K562 (cell line): ENCODE results near the gene HADHB. TPM values are rescaled to one million over a fixed set of nuclear protein-coding genes. Genes with fewer than 3 reads are reported as not detected.
A peak's percentile ranks its signal among the peaks of the same experiment; 100 is the strongest.

Experiments used
- ATAC-seq: fragments of 200-7000 bp; cut with Tn5 transposase; 3 replicates; pipeline ENCODE4 v1.9.1; 2020; ENCODE audit warnings: moderate library complexity
- BruUV-seq: library from RNA; stranded (reverse); fragments of 400-500 nt; replicated peaks from 2 replicates; lab custom pipeline; 2021; lab: Mats Ljungman, UMichigan
- CTCF ChIA-PET: fragments of 300-600 bp; formaldehyde crosslinking; extraction: SDS; loops from one replicate; lab custom pipeline; 2021; ENCODE audit warnings: low intra/inter-chr PET ratio; lab: Yijun Ruan, JAX
- POLR2A ChIA-PET: fragments of 300-600, 350-650 bp; sonication (Branson Sonifier 250); formaldehyde crosslinking; extraction: SDS; loops from one replicate; lab custom pipeline; 2021; ENCODE audit warnings: antibody characterized with exemption, inconsistent platforms; lab: Yijun Ruan, JAX
- DNase-seq, 4 experiments: peaks; one replicate each; pipeline versions ENCODE4 v3.0.0 to v3.0.0-alpha.2; 2011 to 2018; ENCODE audit warnings: low spot score in 3 of 4, mixed read lengths in 3 of 4; ENCODE audit errors: extremely low read depth in 1 of 4
- FAIRE-seq: peaks from 2 replicates; lab custom pipeline; 2011; peaks lifted over from hg19 to GRCh38; lab: Jason Lieb, UNC
- H2AFZ ChIP-seq: 2 replicates; pipeline ENCODE4 v1.6.0; 2011; ENCODE audit warnings: low read depth, low read length, control low read depth, inconsistent platforms
- H3K27ac ChIP-seq: fragments of 200-600 bp; 3 replicates; pipeline ENCODE4 v1.8.0; 2011; ENCODE audit warnings: low read depth, mild to moderate bottlenecking, control low read depth, inconsistent platforms, low read length, moderate library complexity, mixed read lengths; ENCODE audit errors: extremely low read depth
- H3K27me3 ChIP-seq, 2 experiments: fragments of 300-600 bp in 1 of 2; 2 replicates in 1 of 2; 3 replicates in 1 of 2; pipeline versions ENCODE4 v1.6.0 to v1.8.0; 2011; ENCODE audit warnings: inconsistent platforms in 2 of 2, low read length in 2 of 2, mild to moderate bottlenecking in 1 of 2, mixed read lengths in 1 of 2, moderate library complexity in 1 of 2; ENCODE audit not compliant: control insufficient read depth in 2 of 2, insufficient read depth in 2 of 2
- H3K36me3 ChIP-seq: fragments of 300-600 bp; 3 replicates; pipeline ENCODE4 v1.8.0; 2011; ENCODE audit warnings: mild to moderate bottlenecking, low read length, inconsistent platforms; ENCODE audit not compliant: control insufficient read depth, insufficient read depth
- H3K4me1 ChIP-seq, 2 experiments: fragments of 200-600 bp in 1 of 2; replicated peaks in 1 of 2; 2 replicates in 1 of 2; 3 replicates in 1 of 2; pipeline versions ENCODE4 v1.5.1 to v1.8.0; 2011; ENCODE audit warnings: inconsistent platforms in 2 of 2, low read length in 2 of 2, mild to moderate bottlenecking in 1 of 2, mixed read lengths in 1 of 2, moderate library complexity in 1 of 2; ENCODE audit not compliant: control insufficient read depth in 2 of 2, insufficient read depth in 2 of 2
- H3K4me2 ChIP-seq: 2 replicates; pipeline ENCODE4 v1.6.1; 2011; ENCODE audit warnings: low read length, control low read depth, inconsistent platforms, mixed read lengths; ENCODE audit not compliant: insufficient read depth
- H3K4me3 ChIP-seq: fragments of 200-600 bp; sonication (generic), shearing (Covaris generic); 2 replicates; pipeline ENCODE4 v1.5.1; 2016; ENCODE audit warnings: control low read depth, inconsistent platforms
- H3K79me2 ChIP-seq: fragments of 200-600 bp; 3 replicates; pipeline ENCODE4 v1.8.0; 2011; ENCODE audit warnings: low read length, inconsistent platforms; ENCODE audit not compliant: control insufficient read depth, insufficient read depth
- H3K9ac ChIP-seq, 2 experiments: 2 replicates each; pipeline versions ENCODE4 v1.6.0 to v1.6.1; 2011; ENCODE audit warnings: low read depth in 2 of 2, low read length in 2 of 2, control low read depth in 1 of 2, inconsistent platforms in 1 of 2, mild to moderate bottlenecking in 1 of 2, mixed read lengths in 1 of 2; ENCODE audit not compliant: insufficient read depth in 1 of 2
- H3K9me1 ChIP-seq: one replicate; pipeline ENCODE4 v1.6.0; 2011; ENCODE audit warnings: inconsistent platforms, mild to moderate bottlenecking, low read length, moderate library complexity; ENCODE audit not compliant: control insufficient read depth, insufficient read depth
- H3K9me3 ChIP-seq: replicated peaks from 2 replicates; pipeline ENCODE4 v1.5.1; 2011; ENCODE audit warnings: low read depth, low read length, inconsistent platforms; ENCODE audit not compliant: control insufficient read depth, insufficient read depth
- H4K20me1 ChIP-seq: replicated peaks from 2 replicates; pipeline ENCODE4 v1.6.1; 2011; ENCODE audit warnings: low read length, inconsistent platforms, mixed read lengths; ENCODE audit not compliant: control insufficient read depth, insufficient read depth
- CEBPG ChIP-seq, 3 experiments: fragments of 200-800 bp in 1 of 3; sonication (Bioruptor generic) in 1 of 3; sonication (generic) in 1 of 3; formaldehyde crosslinking in 1 of 3; IDR thresholded peaks in 2 of 3; conservative IDR thresholded peaks in 1 of 3; 2 replicates each; pipeline versions ENCODE4 v1.6.1 to v1.8.0; 2016 to 2022; ENCODE audit warnings: missing compliant biosample characterization in 2 of 3, missing genetic modification characterization in 2 of 3, mild to moderate bottlenecking in 1 of 3, missing genetic modification reagents in 1 of 3
- CEBPZ ChIP-seq: fragments of 150-350 bp; IDR thresholded peaks from 2 replicates; pipeline ENCODE4 v1.6.1; 2014; ENCODE audit warnings: low read depth, mild to moderate bottlenecking, low read length, borderline replicate concordance
- ETV5 ChIP-seq: sonication (generic); formaldehyde crosslinking; IDR thresholded peaks from 2 replicates; pipeline ENCODE4 v1.4.0; 2020; ENCODE audit warnings: low read depth, mild to moderate bottlenecking, missing genetic modification reagents
- FOXK2 ChIP-seq, 2 experiments: fragments of 450-650 bp; IDR thresholded peaks in 1 of 2; conservative IDR thresholded peaks in 1 of 2; 2 replicates each; pipeline ENCODE4 v1.6.1; 2016; ENCODE audit warnings: low read depth in 2 of 2, mild to moderate bottlenecking in 1 of 2
- HOXB6 ChIP-seq: fragments of 250-450 bp; sonication (Bioruptor Pico); IDR thresholded peaks from 2 replicates; pipeline ENCODE4 v1.5.1; 2022; ENCODE audit warnings: mild to moderate bottlenecking, borderline replicate concordance
- KAT2B ChIP-seq: IDR thresholded peaks from one replicate; pipeline ENCODE4 v1.6.1; 2012; ENCODE audit warnings: low read depth, mild to moderate bottlenecking, control low read depth, inconsistent platforms, low read length, moderate library complexity
- MECOM ChIP-seq: fragments of 250-450 bp; sonication (Bioruptor Pico); IDR thresholded peaks from 2 replicates; pipeline ENCODE4 v1.8.0; 2022; ENCODE audit warnings: inconsistent platforms
- NFXL1 ChIP-seq: fragments of 450-650 bp; formaldehyde crosslinking; IDR thresholded peaks from 2 replicates; pipeline ENCODE4 v1.4.0; 2021; ENCODE audit warnings: mild to moderate bottlenecking
- PREB ChIP-seq: sonication (generic); formaldehyde crosslinking; IDR thresholded peaks from 2 replicates; pipeline ENCODE4 v1.8.1; 2023; ENCODE audit warnings: mild to moderate bottlenecking, missing genetic modification reagents
- RBM25 ChIP-seq: fragments of 200-400 bp; formaldehyde crosslinking; IDR thresholded peaks from 2 replicates; pipeline ENCODE4 v1.6.1; 2018; ENCODE audit warnings: low read length, low read depth, moderate library complexity; ENCODE audit not compliant: severe bottlenecking
- SMAD4 ChIP-seq: fragments of 250-450 bp; sonication (Bioruptor Pico); conservative IDR thresholded peaks from 2 replicates; pipeline ENCODE4 v1.8.0; 2021; ENCODE audit warnings: inconsistent platforms, mild to moderate bottlenecking, moderate library complexity
- ZNF212 ChIP-seq: fragments of 450-650 bp; formaldehyde crosslinking; IDR thresholded peaks from 2 replicates; pipeline ENCODE4 v1.4.0; 2020; ENCODE audit warnings: mild to moderate bottlenecking
- ZNF217 ChIP-seq: sonication (generic); formaldehyde crosslinking; IDR thresholded peaks from 2 replicates; pipeline ENCODE4 v1.8.0; 2022; ENCODE audit warnings: mild to moderate bottlenecking, missing genetic modification reagents
- ZNF324 ChIP-seq: fragments of 250-450 bp; sonication (Bioruptor Pico); IDR thresholded peaks from 2 replicates; pipeline ENCODE4 v1.4.0; 2020; ENCODE audit warnings: mild to moderate bottlenecking
- WGBS: fragments of 100-300 bp; shearing (Covaris generic); methylation state at CpG from one replicate; pipeline ENCODE4 v1.1.6; 2016; ENCODE audit warnings: low coverage, mixed read lengths; ENCODE audit not compliant: insufficient coverage; ENCODE audit errors: missing lambda C conversion rate; 5-methylcytosine and 5-hydroxymethylcytosine counted together
- in situ Hi-C: fragments of 300-500 bp; cut with MboI; formaldehyde crosslinking; loops from 4 replicates; pipeline ENCODE4 v1.15.0; 2018; ENCODE audit warnings: inconsistent platforms, mixed read lengths
- intact Hi-C: fragments of 100-400 bp; cut with micrococcal nuclease; formaldehyde crosslinking; loops from 2 replicates; pipeline ENCODE4 v1.14.2; 2022
- polyA plus RNA-seq, 8 experiments: library from polyadenylated mRNA; depleted of rRNA in 4 of 8; stranded (reverse) in 5 of 8; unstranded in 3 of 8; fragments of >200 nt; fragmentation: Nextera tagmentation in 2 of 8; fragmentation: Illumina TruSeq in 1 of 8; extraction: Ambion mirVana in 2 of 8; extraction: Trizol in 1 of 8; gene quantifications; 2 replicates each; pipeline versions ENCODE4 v1.2.1 to v1.2.3, GENCODE V29; 2011 to 2014; ENCODE audit warnings: inconsistent platforms in 1 of 8, missing spikeins in 1 of 8
- total RNA-seq, 7 experiments: library from RNA; depleted of rRNA in 6 of 7; stranded (reverse); fragments of >200 nt in 6 of 7; fragmentation: Illumina TruSeq in 2 of 7; extraction: Trizol in 2 of 7; gene quantifications; 2 replicates each; pipeline versions ENCODE4 v1.2.1 to v1.2.3, GENCODE V29; 2011 to 2021; ENCODE audit warnings: low replicate concordance in 1 of 7

The HADHB gene
- total and polyA plus RNA-seq, 9 of the 15 experiments (the other 6 are each of a cell fraction or from before 2014, with no cell fraction given): 67.3 to 199 (median 100) TPM

- Histone ChIP-seq H3K4me2 (no peak overlapping the region), H3K9me3 (no peaks in the 10 kb centered on the region), H3K9me1 (no peaks in the 10 kb centered on the region), H3K4me1 (peaks cover 0 to 6% of the 10 kb centered on the region in 2 experiments; a peak in 2 of 5 replicates), H3K4me3 (no peak overlapping the region), H3K27me3 (no peaks in the 10 kb centered on the region), H3K9ac (no peak overlapping the region), H3K36me3 (no peaks in the 10 kb centered on the region), H4K20me1 (no peaks in the 10 kb centered on the region), H3K79me2 (no peaks in the 10 kb centered on the region), H2AFZ (no peak overlapping the region), H3K27ac (no peak overlapping the region)
- WGBS: 8% methylated on average over 4 of the region's 5 CpGs
- no TSS peak for BruUV-seq
- no peak for DNase-seq
- no peak for FAIRE-seq
- no peak for ATAC-seq
- in situ Hi-C loops: no loop called here
- CTCF ChIA-PET: interaction anchor here (0.8 kb wide), 1 partner anchor 92 kb away, joined by 3 read pairs; no protein-coding TSS in a partner anchor
- POLR2A ChIA-PET: interaction anchor here (0.5 to 1.6 kb wide), 6 partner anchors 10 to 82 kb away, joined by 3 to 5 read pairs (median 3); partner anchors contain the start of gene HADHB
- intact Hi-C loops: no loop called here
- TF ChIP-seq RBM25 (peak; percentile 94), HOXB6 (no peak), PREB (CRISPR knock-in tag) (no peak), ZNF212 (no peak), CEBPG (CRISPR knock-in tag; IDR thresholded peaks at IDR 0.05) (no peak), CEBPG (tag; conservative IDR thresholded peaks at IDR 0.05 in 1 of 2, IDR thresholded peaks at IDR 0.05 in 1 of 2) (0 out of 4 replicates have a peak, but pooled peaks of 1 of the 2 experiments have one; percentile 5), NFXL1 (CRISPR knock-in tag) (no peak), SMAD4 (CRISPR knock-in tag) (no peak), ETV5 (CRISPR knock-in tag) (no peak), ZNF217 (CRISPR knock-in tag) (no peak), KAT2B (no peak), FOXK2 (conservative IDR thresholded peaks at IDR 0.05 in 1 of 2, IDR thresholded peaks at IDR 0.05 in 1 of 2; ENCODE audit: low read depth in 2 of 2) (no peak), ZNF324 (no peak), CEBPZ (no peak), MECOM (CRISPR knock-in tag) (no peak)
These were observed 82.8 kb downstream of the HADHB start for GRCh38 chr2:26327291-26328272.
